ENCODE measurements around the gene RBM15B.

Gene RBM15B

DNA sequence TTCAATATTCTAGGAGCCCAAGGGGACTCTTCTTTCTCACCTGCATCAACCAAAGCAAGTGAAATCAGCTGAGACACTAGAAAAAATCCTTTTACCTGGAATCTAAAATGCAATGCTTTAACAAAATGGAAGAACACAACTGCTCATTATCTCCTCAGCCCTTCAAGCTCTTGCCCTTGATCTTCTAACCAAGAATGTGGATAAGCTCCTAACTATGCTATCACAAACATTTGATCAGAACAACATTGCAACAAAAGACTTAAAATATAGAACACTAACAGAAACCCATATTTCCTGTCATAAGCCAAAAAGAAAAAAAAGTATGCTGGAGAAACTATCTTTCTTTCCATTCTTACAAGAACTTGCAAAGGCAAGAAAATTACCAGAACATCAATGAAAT lies 12.6 kb downstream of the RBM15B start:
- TF ChIP-seq, protein P1, sequence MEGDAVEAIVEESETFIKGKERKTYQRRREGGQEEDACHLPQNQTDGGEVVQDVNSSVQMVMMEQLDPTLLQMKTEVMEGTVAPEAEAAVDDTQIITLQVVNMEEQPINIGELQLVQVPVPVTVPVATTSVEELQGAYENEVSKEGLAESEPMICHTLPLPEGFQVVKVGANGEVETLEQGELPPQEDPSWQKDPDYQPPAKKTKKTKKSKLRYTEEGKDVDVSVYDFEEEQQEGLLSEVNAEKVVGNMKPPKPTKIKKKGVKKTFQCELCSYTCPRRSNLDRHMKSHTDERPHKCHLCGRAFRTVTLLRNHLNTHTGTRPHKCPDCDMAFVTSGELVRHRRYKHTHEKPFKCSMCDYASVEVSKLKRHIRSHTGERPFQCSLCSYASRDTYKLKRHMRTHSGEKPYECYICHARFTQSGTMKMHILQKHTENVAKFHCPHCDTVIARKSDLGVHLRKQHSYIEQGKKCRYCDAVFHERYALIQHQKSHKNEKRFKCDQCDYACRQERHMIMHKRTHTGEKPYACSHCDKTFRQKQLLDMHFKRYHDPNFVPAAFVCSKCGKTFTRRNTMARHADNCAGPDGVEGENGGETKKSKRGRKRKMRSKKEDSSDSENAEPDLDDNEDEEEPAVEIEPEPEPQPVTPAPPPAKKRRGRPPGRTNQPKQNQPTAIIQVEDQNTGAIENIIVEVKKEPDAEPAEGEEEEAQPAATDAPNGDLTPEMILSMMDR (conservative IDR thresholded peaks at IDR 0.05) = no peak
- H3K27ac ChIP-seq = no peak overlapping the region

DNA sequence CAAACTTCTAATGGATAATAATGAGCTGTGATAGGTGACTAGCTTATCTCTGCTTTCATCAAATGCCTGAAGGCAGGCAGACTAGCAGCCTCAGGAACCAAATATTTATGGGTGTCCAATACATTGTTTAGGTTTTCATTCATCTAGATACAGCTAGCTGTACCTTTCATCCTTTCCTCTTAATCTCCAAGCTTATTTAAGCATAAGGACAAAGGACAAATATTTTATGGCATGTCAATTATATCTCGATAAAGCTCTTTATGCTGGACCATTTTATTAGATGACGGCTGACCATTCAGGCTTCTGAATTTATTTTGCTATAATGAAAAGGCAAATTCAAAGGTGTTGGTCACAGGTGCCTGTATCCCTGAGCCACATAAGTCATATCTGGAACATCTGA lies 16.9 kb downstream of the RBM15B start:
- TF ChIP-seq, protein P1 (conservative IDR thresholded peaks at IDR 0.05) = no peak
- H3K27ac ChIP-seq = no peak overlapping the region

DNA sequence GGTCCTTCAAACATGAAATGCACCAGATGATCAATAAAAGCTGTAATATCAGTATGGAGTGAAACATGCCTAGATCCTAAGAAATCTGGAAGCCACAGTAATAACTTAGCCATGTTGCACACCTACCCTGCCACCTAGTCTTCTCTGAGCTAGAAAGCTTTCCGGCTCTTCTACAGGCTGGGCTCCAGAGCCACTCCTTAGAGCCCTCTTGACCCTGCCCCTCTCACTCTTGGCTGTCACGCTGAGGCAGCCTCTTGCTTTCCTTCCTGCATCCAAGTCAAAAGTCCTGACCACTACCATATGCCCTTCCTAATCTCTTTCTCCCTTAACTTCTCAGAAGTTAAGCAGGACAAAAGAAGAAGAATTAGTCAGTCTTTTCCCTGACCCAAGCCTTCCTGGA lies 17.7 kb downstream of the RBM15B start:
- TF ChIP-seq, protein P1 (conservative IDR thresholded peaks at IDR 0.05) = no peak
- no peak overlapping the region for H3K27ac ChIP-seq

DNA sequence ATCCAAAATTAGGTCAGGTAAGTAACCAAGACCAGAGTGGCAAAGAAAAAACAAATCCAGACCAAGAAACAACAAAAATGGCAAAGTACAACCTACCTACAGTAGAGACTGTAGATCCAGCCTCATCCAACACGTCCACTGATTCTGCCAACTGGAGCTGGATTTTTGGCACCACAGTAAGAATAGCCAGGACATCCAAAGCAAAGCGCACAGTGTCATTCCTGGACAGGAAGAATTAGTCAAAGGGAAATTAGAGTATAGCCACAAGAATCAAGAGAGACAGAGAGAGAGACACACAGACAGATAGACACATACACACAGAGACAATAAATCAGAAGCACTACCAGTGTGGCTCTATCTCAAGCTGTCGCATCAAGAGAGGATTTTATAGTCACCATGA lies 31.1 kb downstream of the RBM15B start:
- no peak overlapping the region for H3K27ac ChIP-seq
- TF ChIP-seq, protein P1 (conservative IDR thresholded peaks at IDR 0.05) = no peak

DNA sequence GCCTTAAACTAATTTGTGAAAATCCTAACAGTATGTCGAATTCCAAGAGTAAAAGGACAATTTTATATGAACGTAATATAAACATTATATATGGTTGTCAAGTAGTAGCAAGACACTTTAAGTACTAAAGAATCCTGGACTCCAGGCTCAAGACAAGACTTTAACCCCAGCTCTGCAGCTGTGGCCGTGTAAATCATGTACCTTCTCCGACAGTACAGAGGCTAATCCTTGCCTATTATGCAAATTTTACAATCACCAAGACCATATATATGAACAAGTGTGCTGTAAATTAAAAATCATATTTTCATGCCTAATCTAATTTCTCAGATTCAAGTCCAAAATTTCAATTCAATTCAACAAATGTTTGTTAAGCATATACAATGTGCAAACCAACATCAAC lies 35.8 kb downstream of the RBM15B start:
- TF ChIP-seq, protein P1 (conservative IDR thresholded peaks at IDR 0.05) = no peak
- no peak overlapping the region for H3K27ac ChIP-seq

DNA sequence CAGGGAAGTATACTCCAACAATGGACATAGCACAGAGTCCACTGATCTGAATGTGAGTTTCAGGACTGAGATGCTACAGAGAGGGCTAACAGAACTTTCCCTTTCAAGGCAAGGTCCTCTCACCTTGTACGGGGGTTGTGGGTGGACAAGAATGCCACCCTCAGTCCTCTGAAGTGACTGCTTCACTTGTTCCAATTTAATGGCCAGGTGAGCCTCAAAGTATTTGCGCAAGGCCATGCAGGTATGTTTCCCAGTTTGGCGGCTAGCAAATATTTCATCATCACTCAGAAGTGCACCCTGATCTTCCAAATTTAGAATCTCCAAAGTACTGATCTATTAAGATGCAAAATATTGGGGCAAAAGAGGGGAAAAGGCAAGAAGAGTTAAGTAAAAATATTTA lies 38.1 kb downstream of the RBM15B start:
- H3K27ac ChIP-seq = no peak overlapping the region
- TF ChIP-seq, protein P1 (conservative IDR thresholded peaks at IDR 0.05) = no peak

DNA sequence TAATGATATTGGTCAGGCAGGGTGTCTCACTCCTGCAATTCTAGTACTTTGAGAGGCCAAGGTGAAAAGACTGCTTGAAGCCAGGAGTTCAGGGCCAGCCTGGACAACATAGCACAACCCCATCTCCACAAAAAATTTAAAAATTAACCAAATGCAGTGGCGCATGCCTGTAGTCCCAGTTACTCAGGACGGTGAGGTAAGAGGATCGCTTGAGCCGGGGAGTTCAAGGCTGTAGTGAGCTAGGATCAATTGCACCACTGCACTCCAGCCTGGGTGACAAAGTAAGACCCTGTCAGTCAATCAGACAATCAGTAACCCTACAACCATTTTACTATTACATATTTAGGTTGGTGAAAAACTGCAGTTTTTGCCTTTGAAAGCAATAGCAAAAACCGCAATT lies 43.0 kb downstream of the RBM15B start:
- TF ChIP-seq, protein P1 (conservative IDR thresholded peaks at IDR 0.05) = no peak

More for the DNA sequence above, 43.0 kb downstream of the RBM15B start:
- H3K27ac ChIP-seq = no peak overlapping the region

Data from VCaP (cell line).